Right lobe of liver (tissue), 6 donors: ENCODE data around the gene AUNIP. TPM values are rescaled to one million over a fixed set of nuclear protein-coding genes. Genes with fewer than 3 reads are reported as not detected.
A peak's percentile ranks its signal among the peaks of the same experiment; 100 is the strongest.

Experiments
- ATAC-seq, 4 donors: fragments of 200-7000 bp; cut with Tn5 transposase; one replicate each; pipeline ENCODE4 v1.9.1; 2020; ENCODE audit warnings: mild to moderate bottlenecking in 4 of 4, moderate library complexity in 4 of 4
- DNase-seq, 3 donors: peaks; one replicate each; pipeline ENCODE4 v3.0.0-alpha.2; 2020
- H3K27ac ChIP-seq, 3 donors: fragments of 200-600 bp; one replicate each; pipeline ENCODE4 v1.8.0; 2022
- H3K27me3 ChIP-seq, 2 donors: fragments of 200-600 bp; one replicate each; pipeline ENCODE4 v1.8.0; 2022
- H3K36me3 ChIP-seq, 4 donors: fragments of 200-600 bp; sonication (generic) in 1 of 4; one replicate each; pipeline versions ENCODE4 v1.5.1 to v1.8.0; 2017 to 2022; ENCODE audit warnings: control low read depth in 1 of 4
- H3K4me1 ChIP-seq, 4 donors: fragments of 200-600 bp; sonication (generic) in 1 of 4; one replicate each; pipeline versions ENCODE4 v1.5.1 to v1.8.0; 2017 to 2022; ENCODE audit warnings: control low read depth in 1 of 4
- H3K4me3 ChIP-seq, 3 donors: fragments of 200-600 bp; one replicate each; pipeline ENCODE4 v1.8.0; 2022
- H3K9me3 ChIP-seq, 4 donors: fragments of 200-600 bp; sonication (generic) in 1 of 4; one replicate each; pipeline versions ENCODE4 v1.5.1 to v1.8.0; 2017 to 2022; ENCODE audit warnings: control low read depth in 1 of 4
- CTCF ChIP-seq, 4 donors: fragments of 200-600 bp in 3 of 4; fragments of 450-650 bp in 1 of 4; IDR thresholded peaks; one replicate each; pipeline versions ENCODE4 v1.5.1 to v1.8.0; 2016 to 2022; ENCODE audit warnings: antibody characterized with exemption in 4 of 4, mild to moderate bottlenecking in 2 of 4
- POLR2A ChIP-seq: fragments of 450-650 bp; IDR thresholded peaks from one replicate; pipeline ENCODE4 v1.6.1; 2017; ENCODE audit warnings: antibody characterized with exemption, mild to moderate bottlenecking
- WGBS: methylation state at CpG from one replicate; pipeline ENCODE4 v1.1.6; 2018; ENCODE audit warnings: low coverage, low lambda C conversion rate; ENCODE audit not compliant: insufficient coverage; ENCODE audit errors: missing lambda C conversion rate; 5-methylcytosine and 5-hydroxymethylcytosine counted together
- intact Hi-C, 2 donors: fragments of 100-400 bp; cut with DNase I; formaldehyde crosslinking; loops; one replicate each; pipeline versions ENCODE4 v1.11.2 to v1.14.1; 2022
- microRNA-seq, 2 donors: library from miRNA; unstranded; fragments of <30 nt; microRNA quantifications; one replicate each; pipeline ENCODE4, GENCODE V29; 2019 to 2020
- small RNA-seq, 2 experiments: library from RNA; depleted of rRNA; stranded (forward); fragments of <200 nt; gene quantifications; one replicate each; pipeline ENCODE3, GENCODE V24; 2016
- total RNA-seq, 6 experiments: library from RNA; depleted of rRNA in 2 of 6; stranded (reverse); fragments of >200 nt in 2 of 6; fragmentation: NEBNext Ultra II Directional in 3 of 6; extraction: Animal tissue kit (Norgen Biotek cat#: 25700) in 3 of 6; gene quantifications; one replicate each; pipeline versions ENCODE4 v1.1.0 to v1.2.4, GENCODE V29; 2016 to 2023
- donor health status: DM: no; HTN: yes; CAD: no.
- donor health status: DM: no; HTN: no; CAD: no.
- donor health status: DM: no; HTN: no; CAD: no.
- donor health status: DM: no; HTN: yes; CAD: no.
- donor health status: DM: no; HTN: yes; CAD: no.

The AUNIP gene
- total RNA-seq, 6 experiments from 2014 or later = 0.43 to 0.56 TPM; not detected in 4

- peak in 3 of 4 donors; percentile 17 to 32 (median 22) for ATAC-seq
- no peak for TF ChIP-seq CTCF (IDR thresholded peaks at IDR 0.05)
- no peak for TF ChIP-seq POLR2A
- no peak for DNase-seq
- no peak overlapping the region for H3K4me3 ChIP-seq
- no peak overlapping the region for H3K27ac ChIP-seq
- 63% methylated on average over 7 of the region's 9 CpGs for WGBS
- H3K4me1 ChIP-seq = peaks cover 0 to 17% (median 8%) of the 10 kb centered on the region in 4 donors
- H3K9me3 ChIP-seq = no peaks in the 10 kb centered on the region
- H3K27me3 ChIP-seq = no peaks in the 10 kb centered on the region
- intact Hi-C loops = no loop called here
- peaks cover 0 to 4% (median 0%) of the 10 kb centered on the region in 4 donors for H3K36me3 ChIP-seq
Observed at GRCh38 chr1:25784575-25785051, 74.6 kb downstream of the AUNIP start.

Small RNAs within 50 kb of the gene (microRNA-seq; reads per million reads assigned to microRNA genes)
- gene MIR3917 = 0 to 1.3 reads per million in 2 donors

Small RNAs within 50 kb of the gene (small RNA-seq; reads per million reads assigned to genes)
- gene AL033528.1 (0 reads per million in 2 experiments), gene RF00019 (0 reads per million in 2 experiments), gene SNRPFP2 (0 reads per million in 2 experiments)

Other genes starting within 250 kb of the AUNIP start
- gene MAN1C1, start 242.7 kb downstream of the AUNIP start, total RNA-seq = 10 to 100 TPM; 10.7 to 38.8 (median 21.0) TPM
- gene SELENON, start 59.3 kb downstream of the AUNIP start, total RNA-seq = 10 to 100 TPM; 11.9 to 21.8 (median 17.8) TPM
- gene MTFR1L, start 39.5 kb downstream of the AUNIP start, total RNA-seq = 10 to 100 TPM; 30.8 to 48.9 (median 43.3) TPM
- 1 to 10 TPM in 5 of 6 experiments, under 1 TPM in 1; 0.74 to 4.8 (median 2.4) TPM for gene PAQR7, start 16.3 kb upstream of the AUNIP start, total RNA-seq
- gene STMN1, start 47.0 kb upstream of the AUNIP start, total RNA-seq = 10 to 100 TPM in 1 of 6 experiments, 1 to 10 TPM in 5; 2.1 to 11.7 (median 6.8) TPM
- 10 to 100 TPM; 13.2 to 25.2 (median 18.6) TPM for gene PAFAH2, start 138.6 kb upstream of the AUNIP start, total RNA-seq
- gene EXTL1, start 162.3 kb upstream of the AUNIP start, total RNA-seq = under 1 TPM in 2 of 6 experiments, not detected in 4; 0.06 to 0.19 TPM
- gene SLC30A2, start 186.7 kb upstream of the AUNIP start, total RNA-seq = under 1 TPM in 5 of 6 experiments, not detected in 1; 0.07 to 0.31 (median 0.22) TPM
- 1 to 10 TPM in 1 of 6 experiments, under 1 TPM in 2, not detected in 3; 0.18 to 3.5 (median 0.49) TPM for gene TRIM63, start 208.2 kb upstream of the AUNIP start, total RNA-seq